Cortex of kidney (tissue), 1 donor: ENCODE measurements around the gene BAG3.

Experiments used
- DNase-seq: peaks from one replicate; lab custom pipeline; 2025; lab: John Stamatoyannopoulos, UW

The BAG3 gene

GRCh38 chr10:119667562-119668328 lies 16.6 kb downstream of the BAG3 start:
- no peak for DNase-seq

GRCh38 chr10:119668461-119668860 lies 17.3 kb downstream of the BAG3 start:
- no peak for DNase-seq

- DNase-seq, result no peak
Measured at GRCh38 chr10:119669331-119669730, 18.2 kb downstream of the BAG3 start.

- DNase-seq, result no peak
Measured at GRCh38 chr10:119669975-119670640, 18.9 kb downstream of the BAG3 start.

- no peak for DNase-seq
Measured at GRCh38 chr10:119670717-119671116, 19.5 kb downstream of the BAG3 start.

- DNase-seq, result no peak
Measured at GRCh38 chr10:119671381-119671780, 20.2 kb downstream of the BAG3 start.

GRCh38 chr10:119672291-119672690 lies 21.1 kb downstream of the BAG3 start:
- DNase-seq, result no peak

- DNase-seq, result no peak
Measured at GRCh38 chr10:119673271-119673670, 22.1 kb downstream of the BAG3 start.

- DNase-seq, result no peak
Measured at GRCh38 chr10:119675483-119676170, 24.4 kb downstream of the BAG3 start.

GRCh38 chr10:119677126-119677525 lies 25.9 kb downstream of the BAG3 start:
- DNase-seq, result no peak

- no peak for DNase-seq
Measured at GRCh38 chr10:119677904-119678755, 26.9 kb downstream of the BAG3 start.

GRCh38 chr10:119679480-119679829 lies 28.3 kb downstream of the BAG3 start:
- DNase-seq, result no peak

- no peak for DNase-seq
Measured at GRCh38 chr10:119680050-119680449, 28.9 kb downstream of the BAG3 start.

- DNase-seq, result no peak
Measured at GRCh38 chr10:119680650-119681081, 29.5 kb downstream of the BAG3 start.

GRCh38 chr10:119686465-119687191 lies 35.4 kb downstream of the BAG3 start:
- DNase-seq, result no peak

- DNase-seq, result no peak
Measured at GRCh38 chr10:119687192-119688032, 36.2 kb downstream of the BAG3 start.

GRCh38 chr10:119688033-119688508 lies 36.9 kb downstream of the BAG3 start:
- DNase-seq, result no peak

GRCh38 chr10:119689016-119689580 lies 37.9 kb downstream of the BAG3 start:
- DNase-seq, result no peak

- no peak for DNase-seq
Measured at GRCh38 chr10:119691726-119692125, 40.5 kb downstream of the BAG3 start.
